HG02642 (cell line): Measurements from ENCODE around the gene KLHL10.
"Not testable (repeated sequence)": the region's sequence is repeated elsewhere in the genome, so short reads cannot be mapped to it uniquely, and the experiment has no call there.

Source experiments
- ATAC-seq: cut with Tn5 transposase; IDR thresholded peaks from one replicate; pipeline ENCODE4 v1.9.1; 2021; ENCODE audit warnings: mild to moderate bottlenecking; ENCODE audit not compliant: unreplicated experiment, poor library complexity

Gene KLHL10

DNA sequence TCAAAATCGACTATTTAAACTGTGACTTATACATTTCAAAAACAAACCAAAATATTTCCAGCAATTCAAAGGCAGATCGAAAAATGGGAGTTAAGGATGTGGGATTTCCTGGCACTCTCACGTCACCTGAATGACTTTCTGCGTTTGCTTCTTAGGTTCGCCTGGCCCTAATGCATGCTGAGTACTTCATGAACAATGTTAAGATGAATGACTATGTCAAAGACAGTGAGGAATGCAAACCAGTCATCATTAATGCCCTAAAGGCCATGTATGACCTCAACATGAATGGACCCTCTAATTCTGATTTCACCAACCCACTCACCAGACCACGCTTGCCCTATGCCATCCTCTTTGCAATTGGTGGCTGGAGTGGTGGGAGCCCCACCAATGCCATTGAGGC lies 7.3 kb downstream of the KLHL10 start:
- no peak for ATAC-seq

DNA sequence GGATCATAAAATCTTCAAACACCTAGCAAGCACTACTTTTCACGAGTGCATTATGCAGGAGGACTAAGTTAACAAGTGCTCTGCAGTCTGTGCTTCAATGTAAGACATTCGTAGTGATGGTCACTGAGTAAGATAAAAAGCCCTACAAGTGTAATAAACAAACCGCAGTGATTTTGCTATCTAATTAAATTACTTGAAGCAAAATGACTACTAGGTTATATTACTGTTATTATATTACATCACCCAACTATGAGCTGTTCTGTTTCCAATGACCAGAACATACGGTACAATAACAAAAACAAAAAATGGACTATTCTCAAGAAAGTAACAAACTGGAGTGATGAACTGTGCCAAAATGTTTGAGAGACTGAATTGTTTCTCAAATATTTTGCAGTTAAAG lies 11.2 kb downstream of the KLHL10 start:
- no peak for ATAC-seq

GRCh38 chr17:41849251-41849990 lies 11.8 kb downstream of the KLHL10 start:
- ATAC-seq, result no peak

- ATAC-seq, result not testable (repeated sequence)
Measured at GRCh38 chr17:41851382-41851781, 13.8 kb downstream of the KLHL10 start.

- ATAC-seq, result no peak
Measured at GRCh38 chr17:41860254-41860931, 22.8 kb downstream of the KLHL10 start.

GRCh38 chr17:41863074-41863848 lies 25.6 kb downstream of the KLHL10 start:
- no peak for ATAC-seq

DNA sequence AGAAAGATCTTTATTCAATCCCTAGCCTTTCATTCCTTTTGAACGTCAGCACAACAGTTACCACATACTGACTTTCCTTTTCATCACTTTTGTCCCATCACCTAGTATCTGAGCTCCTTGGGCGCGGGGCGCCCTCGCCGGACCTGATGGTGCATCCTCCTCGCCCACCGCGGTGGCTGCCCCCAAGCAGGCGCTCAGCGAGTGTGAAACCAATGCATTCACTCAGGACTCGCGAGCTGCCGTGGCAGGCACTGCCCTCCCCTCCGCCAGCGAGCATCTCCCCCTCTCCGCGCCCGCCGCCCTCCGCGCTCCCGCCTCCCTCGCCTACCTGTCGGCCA lies 26.8 kb downstream of the KLHL10 start:
- ATAC-seq, result no peak

GRCh38 chr17:41864836-41865595 lies 27.4 kb downstream of the KLHL10 start, which contains the start of gene KLHL11:
Gene KLHL11, minus strand, starts transcription at chr17:41865423. Its CDS starts 53 bp downstream, at chr17:41865370.
- ATAC-seq, result peak; percentile 89

DNA sequence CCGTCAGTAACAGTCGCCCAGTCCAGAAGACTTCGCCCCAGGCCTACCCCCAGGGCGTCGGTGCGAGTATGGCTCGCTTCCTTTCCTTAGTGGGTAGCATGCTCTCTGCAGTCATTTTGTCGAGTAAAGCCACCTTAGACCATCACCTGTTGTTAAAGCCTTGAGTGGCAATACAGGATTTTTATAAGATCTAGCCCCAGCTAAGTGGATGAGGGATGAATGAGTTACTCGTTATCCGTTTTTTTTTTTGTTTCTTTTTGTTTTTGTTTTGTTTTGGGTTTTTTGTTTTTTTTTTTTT lies 27.9 kb downstream of the KLHL10 start:
- ATAC-seq, result no peak

- no peak for ATAC-seq
Measured at GRCh38 chr17:41868568-41868967, 30.9 kb downstream of the KLHL10 start.

DNA sequence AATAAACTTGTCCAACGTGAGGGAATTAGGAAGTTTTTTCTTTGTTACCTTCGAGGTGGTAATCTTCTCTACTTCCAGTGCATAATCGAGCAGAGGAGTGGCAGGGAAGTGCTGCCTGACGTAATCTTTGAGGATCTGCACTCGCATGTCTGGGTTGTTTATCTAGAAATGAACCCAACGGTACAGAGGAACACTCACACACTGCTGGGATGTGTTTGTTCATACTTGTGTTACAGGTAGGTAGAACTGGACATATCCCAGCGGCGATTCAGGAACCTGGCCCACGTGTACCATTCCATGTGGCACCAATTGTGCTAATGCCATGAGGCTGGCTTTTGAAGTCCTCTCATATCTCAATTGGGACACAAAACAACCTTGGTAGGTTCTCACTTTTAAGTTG lies 31.8 kb downstream of the KLHL10 start:
- no peak for ATAC-seq

- no peak for ATAC-seq
Measured at GRCh38 chr17:41870097-41870496, 32.5 kb downstream of the KLHL10 start.

GRCh38 chr17:41870627-41871026 lies 33.0 kb downstream of the KLHL10 start:
- ATAC-seq, result no peak

GRCh38 chr17:41871789-41872188 lies 34.2 kb downstream of the KLHL10 start:
- ATAC-seq, result no peak

DNA sequence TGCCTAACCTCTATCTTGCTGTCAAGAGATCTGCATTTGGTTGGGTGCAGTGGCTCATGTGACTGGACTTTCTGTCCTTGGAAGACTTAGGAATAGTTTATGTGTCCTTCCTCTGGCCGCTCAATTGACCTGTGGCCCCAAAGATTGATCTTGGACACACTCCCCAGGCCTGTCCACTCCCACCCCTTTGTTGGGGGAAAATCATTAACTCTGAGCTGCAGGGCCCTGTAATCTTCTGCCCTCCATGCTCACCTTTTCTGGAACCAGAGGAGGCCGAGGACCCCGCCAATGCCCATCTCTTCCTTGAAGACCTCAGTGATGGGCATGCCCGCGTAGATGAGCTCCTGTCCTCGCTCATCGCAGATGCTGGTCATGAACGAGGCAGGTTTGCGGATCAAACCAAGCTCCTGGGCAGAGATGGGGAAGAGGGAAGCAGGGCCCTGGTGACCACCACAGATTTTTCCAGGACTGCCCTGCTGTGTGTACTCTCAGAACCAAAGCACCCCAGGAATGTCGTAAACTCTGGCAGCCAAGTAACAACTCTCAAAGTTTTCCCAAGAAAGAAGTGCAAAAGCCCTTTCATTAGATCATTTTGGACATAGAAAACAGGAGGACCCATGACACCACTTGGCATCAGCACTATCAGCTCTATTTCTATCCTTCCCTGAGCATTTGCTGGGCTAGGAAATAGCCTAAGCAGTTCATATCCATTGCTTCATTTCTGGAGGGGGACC lies 36.1 kb downstream of the KLHL10 start:
- ATAC-seq, result no peak

- not testable (repeated sequence) for ATAC-seq
Measured at GRCh38 chr17:41874293-41874670, 36.7 kb downstream of the KLHL10 start.

DNA sequence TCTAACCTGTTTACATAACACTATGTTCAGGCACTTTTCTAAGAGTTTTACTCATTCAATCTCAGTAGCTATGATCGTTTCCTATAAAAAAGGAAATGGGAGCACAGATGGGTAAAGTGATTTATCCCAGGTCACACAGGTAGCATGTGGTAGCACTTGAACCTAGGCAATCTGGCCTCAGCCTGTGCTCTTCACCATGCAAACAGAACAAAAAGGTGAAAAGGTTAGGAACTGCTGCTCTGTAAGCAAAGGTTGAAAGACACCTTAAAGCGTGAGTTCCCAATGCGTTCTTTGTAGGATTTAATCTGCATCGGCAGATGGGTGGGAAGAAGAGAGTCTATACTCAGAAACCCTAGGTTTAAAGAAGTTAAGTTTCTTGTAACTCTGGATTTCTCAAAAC lies 42.5 kb downstream of the KLHL10 start:
- no peak for ATAC-seq

- ATAC-seq, result no peak
Measured at GRCh38 chr17:41882756-41883155, 45.1 kb downstream of the KLHL10 start.

GRCh38 chr17:41885733-41886132 lies 48.1 kb downstream of the KLHL10 start:
- ATAC-seq, result no peak

DNA sequence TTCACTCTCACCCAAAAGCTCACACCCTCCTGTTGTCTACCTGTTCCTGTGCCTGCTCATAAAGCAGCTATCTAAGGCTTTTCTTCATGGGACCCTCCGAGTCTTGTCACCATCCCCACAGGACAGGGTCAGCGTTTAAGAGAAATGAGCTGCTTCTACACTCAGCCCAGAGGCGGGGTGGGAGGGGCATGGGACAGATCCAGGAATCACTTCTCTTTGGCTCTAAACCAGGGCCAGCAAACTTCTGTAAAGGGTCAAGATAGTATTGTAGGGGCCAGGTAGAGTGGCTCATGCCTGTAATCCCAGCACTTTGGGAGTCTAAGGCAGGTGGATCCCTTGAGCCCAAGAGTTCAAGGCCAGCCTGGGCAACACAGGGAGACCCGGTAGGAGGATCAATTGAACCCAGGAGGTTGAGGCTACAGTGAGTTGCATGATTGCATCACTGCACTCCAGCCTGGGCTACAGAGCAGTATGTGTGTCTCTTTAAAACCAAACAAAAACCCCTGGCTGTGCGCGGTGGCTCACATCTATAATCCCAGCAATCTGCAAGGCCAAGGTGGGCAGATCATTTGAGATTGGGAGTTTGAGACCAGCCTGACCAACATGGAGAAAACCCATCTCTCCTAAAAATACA lies 50.8 kb downstream of the KLHL10 start:
- no peak for ATAC-seq
